NCI-H2081 treated with DMSO at 0.1 percent for 48 hours (cell line): Measurements from ENCODE around the gene PLEKHA5.
"Not testable (repeated sequence)": the region's sequence is repeated elsewhere in the genome, so short reads cannot be mapped to it uniquely, and the experiment has no call there.

Experiments used
- DNase-seq: peaks from one replicate; lab custom pipeline; 2025; lab: John Stamatoyannopoulos, UW

PLEKHA5 gene

GRCh38 chr12:19409376-19409775, 279.8 kb downstream of the PLEKHA5 start:
- no peak for DNase-seq

- DNase-seq, result no peak
Observed at GRCh38 chr12:19410211-19410610, 280.7 kb downstream of the PLEKHA5 start.

GRCh38 chr12:19410629-19411185, 281.2 kb downstream of the PLEKHA5 start:
- DNase-seq, result no peak

- no peak for DNase-seq
Observed at GRCh38 chr12:19411234-19412204, 282.0 kb downstream of the PLEKHA5 start.

- no peak for DNase-seq
Observed at GRCh38 chr12:19412844-19413243, 283.3 kb downstream of the PLEKHA5 start.

- DNase-seq, result not testable (repeated sequence)
Observed at GRCh38 chr12:19413582-19413981, 284.0 kb downstream of the PLEKHA5 start.

GRCh38 chr12:19415563-19415962, 286.0 kb downstream of the PLEKHA5 start:
- DNase-seq, result no peak

- DNase-seq, result no peak
Observed at GRCh38 chr12:19419086-19419485, 289.6 kb downstream of the PLEKHA5 start.

- no peak for DNase-seq
Observed at GRCh38 chr12:19421503-19422282, 292.2 kb downstream of the PLEKHA5 start.

GRCh38 chr12:19423166-19423930, 293.8 kb downstream of the PLEKHA5 start:
- no peak for DNase-seq
